SH-SY5Y (cell line): Measurements from ENCODE around the gene ACSL6.

Source experiments
- GATA2 ChIP-seq: IDR thresholded peaks from 2 replicates; pipeline ENCODE4 v1.6.1; 2011; ENCODE audit warnings: mild to moderate bottlenecking, low read depth, low read length
- GATA3 ChIP-seq: IDR thresholded peaks from 2 replicates; pipeline ENCODE4 v1.6.1; 2011; ENCODE audit warnings: low read depth, mild to moderate bottlenecking, low read length, moderate library complexity

ACSL6 gene

GRCh38 chr5:132003170-132003744 is 8.2 kb downstream of the ACSL6 start:
- TF ChIP-seq GATA2: no peak

GRCh38 chr5:132002757-132003156 is 8.7 kb downstream of the ACSL6 start:
- no peak for TF ChIP-seq GATA2
- no peak for TF ChIP-seq GATA3

- no peak for TF ChIP-seq GATA2
- no peak for TF ChIP-seq GATA3
Observed at GRCh38 chr5:132001647-132002561, 9.6 kb downstream of the ACSL6 start.

GRCh38 chr5:132000677-132001453 is 10.6 kb downstream of the ACSL6 start:
- TF ChIP-seq GATA3 (no peak), GATA2 (no peak)

- TF ChIP-seq GATA3 (no peak), GATA2 (no peak)
Observed at GRCh38 chr5:132000241-132000490, 11.3 kb downstream of the ACSL6 start.

- TF ChIP-seq GATA3 (no peak), GATA2 (no peak)
Observed at GRCh38 chr5:131999441-132000240, 11.8 kb downstream of the ACSL6 start.

- no peak for TF ChIP-seq GATA2
Observed at GRCh38 chr5:131999041-131999440, 12.4 kb downstream of the ACSL6 start.

GRCh38 chr5:131998431-131999040 is 12.9 kb downstream of the ACSL6 start:
- TF ChIP-seq GATA3: no peak
- no peak for TF ChIP-seq GATA2

GRCh38 chr5:131997727-131998117 is 13.7 kb downstream of the ACSL6 start:
- TF ChIP-seq GATA3 (no peak), GATA2 (no peak)

- TF ChIP-seq GATA2 (no peak), GATA3 (no peak)
Observed at GRCh38 chr5:131997026-131997726, 14.3 kb downstream of the ACSL6 start.

GRCh38 chr5:131996210-131997025 is 15.0 kb downstream of the ACSL6 start:
- no peak for TF ChIP-seq GATA2

- TF ChIP-seq GATA3 (no peak), GATA2 (no peak)
Observed at GRCh38 chr5:131994533-131995226, 16.8 kb downstream of the ACSL6 start.
